ENCODE results near the gene ZBED3.

Gene ZBED3

DNA sequence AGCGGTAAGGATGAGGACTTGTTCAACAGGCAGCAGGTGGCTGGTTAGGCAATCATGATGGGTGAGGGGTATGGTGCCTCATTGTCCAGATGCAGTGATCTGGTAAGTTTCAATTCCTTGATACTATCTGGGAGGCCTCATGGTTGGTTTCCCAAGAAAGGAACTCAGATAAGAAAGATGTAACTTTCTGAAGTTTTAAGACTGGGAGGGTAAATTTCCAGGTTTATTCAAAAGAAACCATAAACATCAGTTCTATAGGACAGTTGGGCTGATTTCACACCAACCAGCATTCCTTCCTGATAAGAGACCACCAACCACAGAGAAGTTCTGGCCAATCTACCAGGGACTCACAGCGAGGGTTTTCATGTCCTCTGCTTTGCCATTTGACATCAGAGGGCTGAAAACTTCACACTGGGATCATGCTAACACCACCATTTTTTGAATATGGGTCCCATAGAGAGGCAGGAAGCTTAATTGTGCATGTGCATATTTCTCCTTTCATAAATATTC lies 57.7 kb downstream of the ZBED3 start:
- TF ChIP-seq, protein P1, sequence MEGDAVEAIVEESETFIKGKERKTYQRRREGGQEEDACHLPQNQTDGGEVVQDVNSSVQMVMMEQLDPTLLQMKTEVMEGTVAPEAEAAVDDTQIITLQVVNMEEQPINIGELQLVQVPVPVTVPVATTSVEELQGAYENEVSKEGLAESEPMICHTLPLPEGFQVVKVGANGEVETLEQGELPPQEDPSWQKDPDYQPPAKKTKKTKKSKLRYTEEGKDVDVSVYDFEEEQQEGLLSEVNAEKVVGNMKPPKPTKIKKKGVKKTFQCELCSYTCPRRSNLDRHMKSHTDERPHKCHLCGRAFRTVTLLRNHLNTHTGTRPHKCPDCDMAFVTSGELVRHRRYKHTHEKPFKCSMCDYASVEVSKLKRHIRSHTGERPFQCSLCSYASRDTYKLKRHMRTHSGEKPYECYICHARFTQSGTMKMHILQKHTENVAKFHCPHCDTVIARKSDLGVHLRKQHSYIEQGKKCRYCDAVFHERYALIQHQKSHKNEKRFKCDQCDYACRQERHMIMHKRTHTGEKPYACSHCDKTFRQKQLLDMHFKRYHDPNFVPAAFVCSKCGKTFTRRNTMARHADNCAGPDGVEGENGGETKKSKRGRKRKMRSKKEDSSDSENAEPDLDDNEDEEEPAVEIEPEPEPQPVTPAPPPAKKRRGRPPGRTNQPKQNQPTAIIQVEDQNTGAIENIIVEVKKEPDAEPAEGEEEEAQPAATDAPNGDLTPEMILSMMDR (IDR thresholded peaks at IDR 0.05; ENCODE audit: insufficient read depth, missing control alignments): no peak
- FAIRE-seq (no peak), DNase-seq (ENCODE audit: insufficient read length, low spot score) (no peak)

DNA sequence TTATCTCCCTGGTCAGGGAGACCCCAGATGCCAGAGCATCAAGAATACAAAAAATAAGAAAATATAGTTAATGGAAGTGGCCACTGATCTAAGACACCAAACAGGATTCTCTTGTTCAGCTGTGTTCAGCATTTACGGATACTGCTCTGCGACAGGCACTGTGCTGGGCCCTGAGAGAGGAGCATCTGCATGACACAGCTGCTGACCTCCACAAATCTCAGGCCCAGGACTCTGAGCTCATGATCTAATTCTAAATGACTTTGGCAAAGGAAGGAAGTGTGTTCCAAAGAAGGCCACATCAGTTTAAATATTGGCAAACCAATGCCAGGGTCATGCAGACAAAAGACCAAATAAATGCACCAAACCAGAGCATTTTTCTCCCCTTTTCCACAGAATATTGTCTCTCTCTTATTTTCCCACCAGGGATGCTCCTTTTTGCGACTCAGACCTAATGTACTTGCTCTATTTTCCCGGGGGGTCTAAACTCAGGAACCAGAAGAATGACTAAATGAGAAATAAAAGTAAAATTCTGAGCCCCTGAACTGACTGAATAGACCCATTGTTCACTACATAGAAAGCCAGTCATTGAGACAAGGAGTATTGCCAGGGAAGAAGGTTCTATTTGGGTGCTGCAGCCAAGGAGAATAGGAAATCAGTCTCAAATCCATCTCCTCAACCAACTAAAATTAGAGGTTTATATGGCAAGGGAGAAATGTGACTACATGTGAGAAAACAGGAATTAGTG lies 58.3 kb downstream of the ZBED3 start:
- TF ChIP-seq, protein P1 (IDR thresholded peaks at IDR 0.05; ENCODE audit: insufficient read depth, missing control alignments): no peak
- no peak for DNase-seq (ENCODE audit: insufficient read length, low spot score)
- FAIRE-seq: no peak

- no peak for DNase-seq (ENCODE audit: insufficient read length, low spot score)
- no peak for FAIRE-seq
Measured at GRCh38 chr5:77024490-77024889, 62.6 kb downstream of the ZBED3 start.

DNA sequence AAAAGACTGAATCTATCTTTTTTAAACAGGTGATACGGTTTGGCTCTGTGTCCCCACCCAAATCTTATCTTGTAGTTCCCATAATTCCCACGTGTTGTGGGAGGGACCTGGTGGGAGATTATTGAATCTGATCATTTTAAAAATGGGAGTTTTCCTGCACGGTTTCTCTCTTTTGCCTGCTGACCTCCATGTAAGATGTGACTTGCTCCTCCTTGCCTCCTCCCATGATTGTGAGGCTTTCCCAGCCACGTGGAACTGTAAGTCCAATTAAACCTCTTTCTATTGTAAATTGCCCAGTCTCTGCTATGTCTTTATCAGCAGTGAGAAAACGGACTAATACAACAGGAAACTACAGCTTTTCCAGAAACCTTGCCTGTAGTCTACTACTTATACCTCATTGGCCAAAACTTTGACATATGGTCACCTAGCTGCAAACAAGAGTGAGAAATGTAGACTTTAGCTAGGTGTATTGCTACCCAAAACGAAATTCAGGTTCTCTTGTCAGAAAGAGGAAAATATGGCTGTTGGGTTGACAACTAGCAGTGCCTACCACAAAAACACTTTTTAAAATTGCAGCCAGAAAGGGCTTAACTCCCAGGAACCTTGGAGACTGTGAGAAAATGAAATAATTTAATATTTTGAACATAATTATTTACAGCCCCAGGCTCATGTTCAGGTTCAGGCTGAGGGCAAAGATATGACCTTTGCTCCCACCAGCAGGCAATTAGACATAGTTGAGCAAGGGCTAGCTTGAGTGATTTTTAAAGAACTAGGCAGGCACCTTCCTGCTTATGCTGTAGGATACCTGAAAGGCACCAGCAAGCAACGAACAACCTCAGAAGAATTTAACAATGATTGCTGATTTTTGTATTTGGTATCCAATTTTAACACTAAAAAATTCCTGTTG lies 64.3 kb downstream of the ZBED3 start:
- FAIRE-seq (no peak), DNase-seq (ENCODE audit: insufficient read length, low spot score) (no peak)
- TF ChIP-seq, protein P1 (IDR thresholded peaks at IDR 0.05; ENCODE audit: insufficient read depth, missing control alignments): no peak

More at GRCh38 chr5:77024490-77024889, 62.6 kb downstream of the ZBED3 start:
- TF ChIP-seq, protein P1 (IDR thresholded peaks at IDR 0.05; ENCODE audit: insufficient read depth, missing control alignments): no peak
